Myocyte (in vitro differentiated cells): ENCODE data around the gene PEAK1. TPM values are rescaled to one million over a fixed set of nuclear protein-coding genes. Genes with fewer than 3 reads are reported as not detected.
"Not testable (repeated sequence)": the region's sequence is repeated elsewhere in the genome, so short reads cannot be mapped to it uniquely, and the experiment has no call there.

ENCODE experiments used
- DNase-seq: peaks from one replicate; pipeline ENCODE4 v3.0.0-alpha.2; 2012; ENCODE audit warnings: low read depth
- total RNA-seq: library from RNA; depleted of rRNA; stranded (reverse); fragments of >200 nt; gene quantifications from 2 replicates; pipeline ENCODE4 v1.2.3, GENCODE V29; 2014

Gene PEAK1
- total RNA-seq, 1 donor from 2014 or later = 16.0 TPM

DNA sequence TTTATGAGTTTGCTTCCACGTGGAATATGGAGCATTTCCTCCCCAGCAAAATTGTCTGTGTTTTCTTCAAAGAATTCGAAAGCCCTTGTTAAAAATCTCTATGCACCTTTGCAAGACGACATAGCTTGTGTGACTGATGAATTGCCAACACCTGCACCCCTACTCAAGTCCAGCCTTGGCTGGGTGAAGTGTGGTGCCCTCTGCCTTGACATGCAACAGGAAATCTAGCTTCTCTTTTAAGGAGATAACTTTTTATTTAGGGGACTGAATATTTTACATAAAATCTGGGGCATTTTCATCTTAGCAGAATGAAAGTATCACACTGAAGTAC, 1.4 kb upstream of the PEAK1 start:
- DNase-seq = no peak

DNA sequence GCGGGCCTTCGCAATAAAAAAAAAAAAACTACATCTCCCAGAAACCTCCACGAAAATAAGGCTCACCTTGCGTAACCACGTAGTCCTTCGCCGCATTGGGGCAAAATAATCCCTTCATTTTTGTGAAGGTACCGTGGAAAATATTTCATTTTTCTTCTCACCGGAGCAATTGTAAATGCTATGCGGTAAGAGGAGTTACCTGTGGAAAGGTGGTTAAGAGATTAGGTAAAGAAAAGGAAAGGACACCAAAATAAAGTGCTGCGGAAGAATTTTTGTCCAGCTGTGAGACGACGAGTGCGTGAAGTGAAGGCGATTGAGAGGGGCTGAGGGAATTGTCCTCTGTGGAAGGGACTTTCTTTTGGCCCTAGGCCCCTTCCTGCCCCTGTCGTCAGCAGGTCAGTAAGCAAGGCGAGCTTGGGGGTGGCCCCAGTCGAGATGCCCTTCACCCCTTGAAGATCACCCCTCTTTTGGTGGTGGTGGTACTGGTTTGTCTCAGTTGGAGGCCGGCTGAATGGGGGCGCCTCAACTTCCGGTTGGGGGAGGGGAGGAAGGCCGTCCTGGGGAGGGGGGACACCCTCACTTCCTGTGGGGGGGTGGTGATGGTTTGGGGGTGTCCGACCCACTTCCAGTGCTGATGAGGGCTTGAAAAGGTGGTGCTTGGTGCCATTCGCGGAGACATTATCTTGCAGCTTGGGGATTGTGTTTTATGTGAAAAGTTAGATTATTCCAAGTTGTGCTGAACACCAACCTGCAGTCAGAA, 886 bp upstream of the PEAK1 start, which contains the start of gene HMG20A:
Gene HMG20A, plus strand, starts transcription at position 279 of the 760 bp plus-strand sequence. CDS start 37,520 bp downstream, outside the sequence.
- DNase-seq = peak; percentile 91

DNA sequence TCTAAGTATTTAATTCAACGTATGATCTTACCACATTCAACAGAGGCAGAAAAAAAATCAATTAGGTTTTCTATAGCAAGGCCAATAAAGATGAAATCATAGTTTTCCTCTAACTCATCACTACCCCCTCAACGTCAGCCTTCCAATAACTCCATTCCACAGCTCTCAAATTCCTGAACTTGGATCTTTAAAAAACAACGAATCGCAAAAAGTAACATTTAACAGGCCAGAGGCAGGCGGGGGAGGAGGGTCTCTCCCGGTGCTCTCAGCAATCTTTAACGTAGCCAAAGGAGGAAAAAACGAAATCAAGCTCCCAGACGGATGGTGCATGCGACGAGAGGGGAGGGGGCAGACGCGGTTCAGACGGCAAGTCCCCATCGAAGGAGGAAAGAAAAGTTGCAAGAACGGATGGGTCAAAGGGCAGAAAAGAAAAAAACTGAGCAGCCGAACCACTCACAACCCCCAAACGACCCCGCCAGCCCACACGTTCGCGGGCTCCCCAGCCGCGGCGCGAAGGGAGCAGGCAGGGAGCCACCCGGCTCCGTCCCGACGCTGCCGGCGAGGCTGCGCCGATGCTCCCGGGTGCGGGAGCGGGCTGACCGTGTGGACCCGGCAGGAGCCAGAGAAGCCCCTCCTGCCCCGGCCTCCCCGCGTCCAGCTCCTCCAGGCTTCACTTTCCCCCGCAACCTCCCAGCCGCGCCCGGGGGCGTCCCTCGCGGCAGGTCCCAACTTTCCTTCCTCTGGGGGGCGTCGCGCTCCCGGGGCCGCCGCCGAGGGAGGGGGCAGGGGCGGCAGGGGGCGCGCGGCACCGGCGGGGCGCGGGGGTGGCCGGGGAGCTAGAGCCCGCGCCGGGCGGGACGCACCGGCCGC, 703 bp downstream of the PEAK1 start:
- DNase-seq = peak; percentile 59

DNA sequence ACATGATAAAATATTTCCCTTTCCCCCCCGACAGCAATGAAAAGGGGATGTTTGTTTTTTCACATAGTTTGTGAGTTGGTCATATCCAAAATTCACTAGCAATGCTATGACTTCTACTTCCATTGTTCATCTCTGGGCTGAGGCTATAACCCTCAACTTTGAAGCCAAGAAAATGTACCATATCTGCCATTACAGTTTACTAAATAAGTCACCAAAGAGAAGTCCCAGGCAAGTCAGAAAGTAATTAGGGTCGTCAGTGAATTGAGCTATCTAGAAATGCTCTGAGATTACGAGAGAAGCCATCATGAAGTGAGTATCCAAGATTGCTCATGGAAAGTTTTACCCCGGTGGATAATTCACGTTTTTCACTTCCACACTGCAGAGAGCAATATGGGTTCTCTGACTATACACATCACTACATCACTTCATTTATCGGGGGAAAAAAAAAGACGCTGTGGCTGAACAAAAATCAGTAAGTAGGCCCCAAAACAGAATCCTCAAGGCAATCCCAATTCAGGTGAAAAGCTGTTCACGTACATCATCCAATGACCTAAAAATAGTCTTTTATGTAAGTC, 1.4 kb downstream of the PEAK1 start:
- no peak for DNase-seq

DNA sequence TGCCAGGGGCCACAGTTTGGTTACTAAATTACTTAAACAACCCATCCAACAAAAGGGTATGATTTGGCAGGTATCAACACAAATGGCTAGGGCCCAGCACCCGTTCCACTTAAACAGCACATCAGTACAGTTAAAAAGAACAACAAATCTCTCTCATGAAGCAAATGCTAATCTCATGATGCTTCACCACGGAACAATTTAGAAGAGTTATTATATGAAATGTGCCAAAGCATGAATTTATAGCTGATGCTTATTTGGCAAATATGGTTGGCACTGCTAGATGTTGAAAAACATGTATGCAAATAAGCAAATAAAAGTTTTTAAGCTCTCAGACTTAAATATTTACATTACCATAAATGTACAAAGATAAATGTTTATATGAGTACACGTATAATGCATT, 2.3 kb downstream of the PEAK1 start:
- DNase-seq = no peak

DNA sequence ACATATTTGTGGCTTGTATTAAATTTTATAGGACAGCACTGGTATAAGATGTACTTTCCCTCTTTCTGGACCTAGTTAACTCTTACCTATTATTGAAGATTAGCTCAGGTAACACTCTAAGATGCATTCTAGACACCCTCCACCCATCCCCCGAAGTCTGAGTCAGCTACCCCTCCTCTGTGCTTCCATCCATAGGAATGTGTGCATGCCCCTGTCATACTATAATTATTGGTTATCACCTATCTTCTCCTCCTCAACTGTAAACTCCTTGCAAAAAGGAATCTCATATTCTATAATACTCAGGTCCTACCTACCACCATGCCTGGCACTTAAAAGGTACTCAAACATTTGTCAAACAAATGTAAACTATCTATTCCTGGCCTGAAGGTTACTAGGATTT, 3.0 kb downstream of the PEAK1 start:
- no peak for DNase-seq

DNA sequence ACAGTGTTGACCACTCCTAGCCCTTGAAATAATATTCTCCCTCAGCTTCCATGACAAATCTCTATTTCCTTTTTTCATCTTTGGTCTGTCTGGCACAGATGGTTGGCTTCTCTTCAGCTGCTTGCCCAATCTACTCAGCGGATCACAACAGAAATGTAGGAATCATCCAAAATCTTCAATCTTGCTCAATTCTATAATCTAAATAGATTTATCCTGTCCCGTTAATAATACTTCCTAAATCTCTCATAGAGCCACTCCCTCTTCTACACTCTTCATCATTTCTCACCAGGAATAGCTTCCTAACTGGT, 3.8 kb downstream of the PEAK1 start:
- peak; percentile 15 for DNase-seq

DNA sequence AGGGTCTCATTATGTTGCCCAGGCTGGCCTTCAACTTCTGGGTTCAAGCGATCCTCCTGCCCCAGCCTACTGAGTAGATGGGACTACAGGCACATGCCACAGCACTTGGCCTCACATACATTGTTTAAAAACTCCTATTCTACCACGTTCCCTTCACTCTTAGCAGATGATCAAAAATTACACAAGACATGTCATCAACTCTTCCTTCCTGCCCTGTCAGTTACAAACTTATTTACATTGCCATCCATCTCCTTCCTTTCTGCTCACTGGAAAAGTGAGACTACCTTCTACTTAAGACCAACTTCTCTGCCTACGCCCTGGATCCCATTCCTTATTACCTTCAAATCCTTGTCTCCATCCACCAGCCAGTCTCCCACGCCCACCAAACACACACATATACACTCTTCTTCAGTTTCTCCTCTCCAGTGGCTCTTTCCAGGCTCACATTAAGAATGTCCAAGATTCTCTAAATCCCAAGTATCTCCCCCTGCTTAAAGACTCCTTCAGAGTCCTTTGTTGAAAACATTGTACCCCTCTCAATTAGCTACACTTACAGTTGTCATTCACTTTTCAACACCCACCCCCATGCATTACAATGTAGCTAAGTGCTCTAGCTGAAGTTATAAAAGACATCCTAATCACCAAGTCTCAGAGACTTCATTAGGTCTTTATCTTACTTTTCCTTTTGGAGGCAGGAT, 4.3 kb downstream of the PEAK1 start:
- DNase-seq = no peak

DNA sequence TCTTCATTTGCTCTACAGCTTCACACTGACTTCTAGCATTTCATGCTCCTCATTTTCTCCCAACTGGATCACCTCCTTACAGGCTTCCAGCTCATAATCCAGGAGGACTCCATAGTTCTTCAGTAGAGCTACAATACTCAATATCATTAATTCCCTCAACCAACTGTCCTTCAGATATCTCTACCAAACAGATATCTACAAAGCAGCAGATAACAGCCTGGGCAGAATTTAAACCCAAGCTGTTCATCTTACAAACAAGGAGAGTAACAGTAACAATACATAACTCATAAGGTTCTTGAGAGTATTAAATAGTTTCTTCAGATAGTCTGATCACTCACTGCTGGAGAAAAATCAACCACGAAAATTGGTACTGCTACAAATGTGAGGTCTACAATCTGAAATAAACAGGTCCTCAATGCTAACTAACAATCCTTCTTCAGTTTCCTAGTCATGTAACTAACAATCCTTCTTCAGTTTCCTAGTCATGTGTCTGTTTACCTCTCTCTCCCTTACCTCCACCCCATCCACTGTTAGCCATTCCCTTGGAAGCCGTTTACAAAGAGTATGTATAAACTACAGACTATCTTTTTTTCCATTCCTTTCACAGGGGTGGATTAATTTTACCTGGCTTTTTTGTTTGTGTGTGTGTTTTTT, 5.0 kb downstream of the PEAK1 start:
- DNase-seq = no peak

DNA sequence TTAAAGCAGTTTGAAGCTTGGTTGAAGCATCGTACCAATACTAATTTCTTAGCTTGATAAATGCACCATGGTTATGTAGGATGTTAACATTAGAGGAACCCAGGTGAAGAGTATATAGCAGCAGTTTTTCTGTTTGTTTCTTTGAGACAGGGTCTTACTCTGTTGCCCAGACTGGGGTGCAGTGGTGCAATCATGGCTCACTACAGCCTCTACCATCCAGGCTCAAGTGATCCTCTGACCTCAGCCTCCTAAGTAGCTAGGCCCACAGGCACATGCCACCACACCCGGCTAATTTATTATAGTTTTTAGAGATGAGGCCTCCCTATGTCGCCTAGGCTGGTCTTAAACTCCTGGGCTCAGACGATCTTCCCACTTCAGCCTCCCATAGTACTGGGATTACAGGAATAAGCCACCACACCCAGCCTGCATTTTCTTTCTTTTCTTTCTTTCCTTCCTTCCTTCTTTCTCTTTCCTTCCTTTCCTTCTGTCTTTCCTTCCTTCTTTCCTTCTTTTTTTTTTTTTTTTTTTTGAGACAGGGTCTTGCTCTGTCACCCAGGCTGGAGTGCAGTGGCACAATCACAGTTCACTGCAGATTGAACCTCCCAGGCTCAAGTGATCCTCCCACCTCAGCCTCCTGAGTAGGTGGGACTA, 6.1 kb downstream of the PEAK1 start:
- DNase-seq = no peak

DNA sequence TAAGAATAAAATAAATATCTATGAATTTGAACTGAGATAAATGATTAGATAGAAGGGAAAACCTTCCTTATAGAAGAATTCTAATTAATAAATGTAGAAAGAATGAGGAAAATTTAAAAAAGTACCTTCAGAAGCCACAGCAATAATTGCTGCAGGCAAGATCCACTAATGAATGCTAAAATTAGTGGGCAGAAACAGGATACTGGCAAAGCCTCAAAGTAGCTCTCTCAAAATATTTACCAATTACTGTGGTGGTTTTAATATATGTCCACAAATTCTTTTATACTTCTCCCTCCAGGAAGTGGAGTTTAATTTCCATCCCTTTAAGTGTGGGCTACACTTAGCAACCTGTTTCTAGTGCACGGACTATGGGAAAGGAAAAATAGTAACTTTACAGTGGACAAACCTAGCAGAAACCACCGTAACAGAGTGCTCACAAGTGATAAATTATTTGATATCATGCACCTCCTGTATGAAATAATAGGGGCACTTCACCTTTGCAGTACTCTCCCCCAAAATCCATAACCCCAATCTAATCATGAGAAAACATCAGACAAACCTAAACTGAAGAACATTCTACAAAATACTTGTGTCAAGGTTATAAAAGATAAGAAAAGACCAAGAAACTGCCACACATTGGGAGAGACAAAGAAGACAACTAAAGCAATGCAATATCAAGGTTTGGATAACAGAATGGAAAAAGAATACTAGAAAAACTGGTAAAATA, 6.8 kb downstream of the PEAK1 start:
- no peak for DNase-seq

DNA sequence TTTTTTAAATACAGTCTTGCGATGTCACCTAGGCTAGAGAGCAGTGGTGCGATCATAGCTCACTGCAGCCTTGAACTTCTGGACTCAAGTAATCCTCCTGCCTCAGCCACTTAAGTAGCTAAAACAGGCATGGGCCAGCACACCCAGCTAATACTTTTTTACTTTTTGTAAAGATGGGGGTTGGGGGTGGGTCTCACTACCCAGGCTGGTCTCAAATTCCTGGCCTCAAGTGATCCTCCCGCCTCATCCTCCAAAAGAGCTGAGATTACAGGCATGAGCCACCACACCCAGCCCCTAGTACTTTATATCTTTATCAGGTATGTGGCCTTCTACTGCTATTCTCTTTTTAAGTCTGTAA, 8.3 kb downstream of the PEAK1 start:
- DNase-seq = no peak

DNA sequence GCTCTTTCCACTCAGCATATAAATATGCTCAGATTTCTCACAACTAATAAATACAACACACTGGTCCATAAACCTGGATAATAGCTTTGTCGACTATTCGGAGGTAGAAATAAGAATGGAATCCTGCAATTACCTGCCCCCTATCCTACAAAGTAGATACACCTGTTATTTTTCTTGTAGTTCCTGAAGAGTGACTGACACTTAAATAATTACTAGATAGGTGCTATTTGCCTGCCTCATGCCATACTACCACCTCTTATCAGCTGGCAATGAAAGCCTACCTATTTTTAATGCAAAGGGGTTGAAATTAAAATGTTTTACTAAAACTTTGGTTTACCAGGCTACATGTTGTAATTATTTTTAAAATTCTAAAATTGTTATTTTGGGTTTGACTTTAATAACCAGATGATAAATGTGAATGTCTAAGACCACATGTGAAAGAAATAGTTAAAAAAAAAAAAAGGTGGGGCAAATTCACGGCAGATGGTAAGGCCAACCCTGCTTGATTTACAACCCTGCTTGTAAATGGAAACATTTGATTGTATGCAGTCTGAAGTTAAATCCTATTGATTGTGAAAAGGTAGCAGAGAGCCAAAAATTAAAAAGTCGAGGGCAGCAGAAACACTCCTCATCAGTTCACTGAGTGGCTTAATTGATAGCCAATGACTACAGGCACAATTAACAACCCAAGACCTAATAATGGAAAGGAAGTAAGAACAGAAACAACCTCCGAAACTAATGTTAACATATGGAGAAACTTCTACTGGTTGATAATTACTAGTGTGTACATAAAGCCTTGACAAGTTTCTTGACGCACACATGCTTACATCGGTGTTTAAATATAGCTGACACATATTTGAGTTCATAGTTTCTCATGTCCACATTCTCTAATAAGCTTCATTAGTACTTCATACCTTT, 8.9 kb downstream of the PEAK1 start:
- DNase-seq = no peak

DNA sequence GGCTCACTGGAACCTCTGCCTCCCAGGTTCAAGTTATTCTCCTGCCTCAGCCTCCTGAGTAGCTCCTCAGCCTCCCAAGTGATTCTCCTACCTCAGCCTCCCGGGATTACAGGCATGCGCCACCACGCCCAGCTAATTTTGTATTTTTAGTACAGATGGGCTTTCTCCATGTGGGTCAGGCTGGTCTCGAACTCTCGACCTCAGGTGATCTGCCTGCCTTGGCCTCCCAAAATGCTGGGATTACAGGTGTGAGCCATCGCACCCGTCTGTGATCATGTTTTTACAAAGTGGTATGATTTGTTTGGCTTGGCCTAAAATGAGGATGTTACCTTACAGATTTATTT, 9.8 kb downstream of the PEAK1 start:
- DNase-seq = not testable (repeated sequence)

DNA sequence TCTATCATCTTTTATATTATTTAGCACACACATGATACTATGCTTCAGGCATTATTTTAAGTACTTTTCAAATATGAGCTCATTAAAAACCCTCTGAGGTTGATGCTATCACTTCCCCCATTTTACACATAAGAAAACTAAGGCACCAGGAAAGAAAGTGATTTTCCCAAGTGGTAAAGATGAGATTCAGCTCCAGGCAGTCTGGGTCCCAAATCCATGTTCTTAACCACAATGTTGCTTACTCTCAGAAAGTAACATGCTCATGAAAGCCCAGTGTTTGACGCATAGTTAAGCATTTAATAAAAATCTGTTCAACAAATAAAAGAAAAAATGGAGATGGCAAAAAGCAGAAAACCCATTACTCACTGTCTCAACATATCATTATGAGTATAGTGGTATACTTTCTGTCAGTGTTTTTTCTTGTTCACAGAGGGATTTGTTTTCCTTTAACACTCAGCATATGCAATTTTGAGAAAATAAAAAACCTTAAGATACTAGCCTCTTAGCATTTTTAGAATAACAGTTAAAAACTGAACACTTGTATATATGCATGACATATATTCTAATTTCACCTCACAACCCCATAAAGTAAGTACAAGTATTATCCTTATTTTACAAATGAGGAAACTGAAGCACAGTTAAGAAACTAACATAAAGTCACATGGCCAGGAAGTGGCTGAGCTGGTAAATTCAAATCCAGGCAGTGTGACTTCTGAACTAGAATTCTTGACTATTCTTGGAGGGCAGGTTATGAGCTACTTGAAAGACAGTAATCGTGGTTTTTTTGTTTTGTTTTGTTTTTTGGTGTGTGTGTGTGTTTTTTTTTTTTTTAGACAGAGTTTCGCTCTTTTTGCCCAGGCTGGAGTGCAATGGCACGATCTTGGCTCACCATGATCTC, 10.4 kb downstream of the PEAK1 start:
- DNase-seq = no peak

DNA sequence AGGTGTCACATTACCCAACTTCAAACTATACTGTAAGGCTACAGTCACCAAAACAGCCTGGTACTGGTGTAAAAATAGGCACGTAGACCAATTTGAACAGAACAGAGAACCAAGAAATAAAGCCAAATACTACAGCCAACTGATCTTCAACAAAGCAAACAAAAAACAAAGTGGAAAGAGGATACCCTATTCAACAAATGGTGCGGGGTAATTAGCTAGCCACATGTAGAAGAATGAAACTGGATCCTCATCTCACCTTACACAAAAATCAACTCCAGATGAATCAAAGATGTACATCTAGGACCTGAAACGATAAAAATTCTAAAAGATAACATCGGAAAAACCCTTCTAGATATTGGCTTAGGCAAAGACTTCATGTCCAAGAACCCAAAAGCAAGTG, 13.1 kb downstream of the PEAK1 start:
- DNase-seq = no peak

DNA sequence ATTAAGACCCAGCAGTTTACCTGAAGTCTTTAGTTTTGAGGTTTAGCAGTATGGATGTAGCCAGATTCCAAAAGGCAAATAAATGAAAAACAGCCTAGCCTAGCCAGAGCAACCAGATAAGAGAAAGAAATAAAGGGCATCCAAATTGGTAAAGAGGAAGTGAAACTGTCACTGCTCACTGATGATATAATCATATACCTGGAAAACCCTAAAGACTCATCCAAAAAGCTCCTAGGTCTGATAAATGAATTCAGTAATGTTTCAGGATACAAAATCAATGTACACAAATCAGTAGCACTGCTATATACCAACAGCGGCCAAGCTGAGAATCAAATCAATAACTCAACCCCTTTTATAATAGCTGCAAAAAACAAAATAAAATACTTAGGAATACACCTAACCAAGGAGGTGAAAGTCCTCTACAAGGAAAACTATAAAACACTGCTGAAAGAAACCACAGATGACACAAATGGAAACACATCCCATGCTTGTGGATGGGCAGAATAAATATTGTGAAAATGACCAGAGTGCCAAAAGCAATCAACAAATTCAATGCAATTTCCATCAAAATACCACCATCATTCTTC, 13.6 kb downstream of the PEAK1 start:
- DNase-seq = not testable (repeated sequence)
